Stimulated activated CD4-positive, alpha-beta T cell treated with anti-CD3 and anti-CD28 coated beads, Interleukin-1b, Interleukin-23, amount 100 ng/mL, for 1 hour (primary cell): ENCODE data around the gene AP1AR.
"Not testable (repeated sequence)": the region's sequence is repeated elsewhere in the genome, so short reads cannot be mapped to it uniquely, and the experiment has no call there.

Experiments
- DNase-seq, 2 donors: peaks; one replicate each; pipeline ENCODE4 v3.0.0-alpha.2; 2020; ENCODE audit warnings: low read depth in 2 of 2

AP1AR gene

GRCh38 chr4:112279025-112279881 is 47.7 kb downstream of the AP1AR start:
- no peak for DNase-seq

- no peak for DNase-seq
Measured at GRCh38 chr4:112279882-112280315, 48.3 kb downstream of the AP1AR start.

- no peak for DNase-seq
Measured at GRCh38 chr4:112280386-112281056, 48.9 kb downstream of the AP1AR start.

GRCh38 chr4:112281895-112282398 is 50.4 kb downstream of the AP1AR start:
- DNase-seq, result not testable (repeated sequence)

- no peak for DNase-seq
Measured at GRCh38 chr4:112282860-112283667, 51.5 kb downstream of the AP1AR start.

- DNase-seq, result no peak
Measured at GRCh38 chr4:112284166-112284565, 52.6 kb downstream of the AP1AR start.

GRCh38 chr4:112284662-112285411 is 53.2 kb downstream of the AP1AR start:
- DNase-seq, result no peak

GRCh38 chr4:112287258-112287989 is 55.8 kb downstream of the AP1AR start:
- DNase-seq, result no peak

GRCh38 chr4:112288455-112288854 is 56.9 kb downstream of the AP1AR start:
- no peak for DNase-seq

- DNase-seq, result no peak
Measured at GRCh38 chr4:112289407-112290253, 58.0 kb downstream of the AP1AR start.

GRCh38 chr4:112290341-112290740 is 58.8 kb downstream of the AP1AR start:
- DNase-seq, result no peak

- DNase-seq, result no peak
Measured at GRCh38 chr4:112296949-112297880, 65.6 kb downstream of the AP1AR start, which contains the start of gene ALPK1. ALPK1 (plus strand) TSS chr4:112297369.

GRCh38 chr4:112299721-112300120 is 68.1 kb downstream of the AP1AR start:
- DNase-seq, result no peak

- DNase-seq, result no peak
Measured at GRCh38 chr4:112302320-112303274, 71.0 kb downstream of the AP1AR start.

- DNase-seq, result not testable (repeated sequence)
Measured at GRCh38 chr4:112305477-112305876, 73.9 kb downstream of the AP1AR start.

- not testable (repeated sequence) for DNase-seq
Measured at GRCh38 chr4:112309263-112309791, 77.7 kb downstream of the AP1AR start.

- no peak for DNase-seq
Measured at GRCh38 chr4:112311516-112311915, 79.9 kb downstream of the AP1AR start.
